Camera-type eye (tissue), 1 donor: ENCODE measurements around the gene ADAMTS6. TPM values are rescaled to one million over a fixed set of nuclear protein-coding genes. Genes with fewer than 3 reads are reported as not detected.

Experiments
- total RNA-seq: library from RNA; depleted of rRNA; stranded (reverse); fragments of >200 nt; gene quantifications from one replicate; pipeline ENCODE4 v1.2.3, GENCODE V29; 2014

ADAMTS6 gene, protein sequence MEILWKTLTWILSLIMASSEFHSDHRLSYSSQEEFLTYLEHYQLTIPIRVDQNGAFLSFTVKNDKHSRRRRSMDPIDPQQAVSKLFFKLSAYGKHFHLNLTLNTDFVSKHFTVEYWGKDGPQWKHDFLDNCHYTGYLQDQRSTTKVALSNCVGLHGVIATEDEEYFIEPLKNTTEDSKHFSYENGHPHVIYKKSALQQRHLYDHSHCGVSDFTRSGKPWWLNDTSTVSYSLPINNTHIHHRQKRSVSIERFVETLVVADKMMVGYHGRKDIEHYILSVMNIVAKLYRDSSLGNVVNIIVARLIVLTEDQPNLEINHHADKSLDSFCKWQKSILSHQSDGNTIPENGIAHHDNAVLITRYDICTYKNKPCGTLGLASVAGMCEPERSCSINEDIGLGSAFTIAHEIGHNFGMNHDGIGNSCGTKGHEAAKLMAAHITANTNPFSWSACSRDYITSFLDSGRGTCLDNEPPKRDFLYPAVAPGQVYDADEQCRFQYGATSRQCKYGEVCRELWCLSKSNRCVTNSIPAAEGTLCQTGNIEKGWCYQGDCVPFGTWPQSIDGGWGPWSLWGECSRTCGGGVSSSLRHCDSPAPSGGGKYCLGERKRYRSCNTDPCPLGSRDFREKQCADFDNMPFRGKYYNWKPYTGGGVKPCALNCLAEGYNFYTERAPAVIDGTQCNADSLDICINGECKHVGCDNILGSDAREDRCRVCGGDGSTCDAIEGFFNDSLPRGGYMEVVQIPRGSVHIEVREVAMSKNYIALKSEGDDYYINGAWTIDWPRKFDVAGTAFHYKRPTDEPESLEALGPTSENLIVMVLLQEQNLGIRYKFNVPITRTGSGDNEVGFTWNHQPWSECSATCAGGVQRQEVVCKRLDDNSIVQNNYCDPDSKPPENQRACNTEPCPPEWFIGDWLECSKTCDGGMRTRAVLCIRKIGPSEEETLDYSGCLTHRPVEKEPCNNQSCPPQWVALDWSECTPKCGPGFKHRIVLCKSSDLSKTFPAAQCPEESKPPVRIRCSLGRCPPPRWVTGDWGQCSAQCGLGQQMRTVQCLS (N-terminal part only)
- 48.3 TPM for total RNA-seq

DNA sequence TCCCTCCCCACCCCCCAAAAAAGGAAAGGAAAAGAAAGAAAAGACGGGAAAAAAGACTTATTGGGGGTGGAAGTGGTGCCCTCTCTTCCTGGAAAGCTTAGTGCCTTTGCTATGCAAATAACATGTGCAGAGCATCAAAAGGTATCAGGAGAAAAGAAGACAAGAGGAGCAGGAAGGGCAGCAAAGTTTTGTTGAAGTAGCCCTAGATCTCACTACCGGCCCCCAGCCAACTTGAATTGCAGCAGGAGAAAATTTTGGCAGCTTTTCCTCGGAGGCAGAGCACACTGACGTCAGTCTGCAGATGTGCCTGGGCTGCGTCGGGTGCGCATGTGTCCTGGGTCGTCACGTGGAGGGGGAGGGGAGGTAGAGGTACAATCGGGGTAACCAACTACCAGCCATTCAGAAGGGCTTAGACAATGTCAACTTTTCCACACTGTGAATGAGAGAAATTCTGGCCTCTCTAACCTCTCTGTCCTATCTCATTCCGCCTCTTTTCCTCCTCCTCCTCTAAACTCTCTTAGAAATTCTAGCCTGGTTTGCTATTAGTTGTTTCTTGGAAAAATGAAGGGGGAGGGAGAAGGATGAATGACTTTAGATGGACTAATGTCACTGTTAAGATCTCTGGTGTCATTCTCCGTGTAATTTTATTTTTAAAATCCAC lies at the start of gene ADAMTS6:
TSS of gene ADAMTS6 (minus strand) at position 286 of the 661 bp plus-strand sequence. CDS start 8,247 bp downstream, outside the sequence.

Other genes with a start within 250 kb of the ADAMTS6 start
- gene CENPK, start 81.2 kb upstream of the ADAMTS6 start, total RNA-seq: 17.4 TPM
- 93.2 TPM for gene PPWD1, start 81.4 kb upstream of the ADAMTS6 start, total RNA-seq
- 59.0 TPM for gene TRIM23, start 142.4 kb upstream of the ADAMTS6 start, total RNA-seq
- 10.0 TPM for gene SHLD3, start 143.1 kb upstream of the ADAMTS6 start, total RNA-seq
- gene TRAPPC13, start 143.1 kb upstream of the ADAMTS6 start, total RNA-seq: 52.0 TPM
- 21.2 TPM for gene SGTB, start 240.2 kb upstream of the ADAMTS6 start, total RNA-seq
- gene NLN, start 240.3 kb upstream of the ADAMTS6 start, total RNA-seq: 25.9 TPM